ENCODE data around the gene PAFAH2.

DNA sequence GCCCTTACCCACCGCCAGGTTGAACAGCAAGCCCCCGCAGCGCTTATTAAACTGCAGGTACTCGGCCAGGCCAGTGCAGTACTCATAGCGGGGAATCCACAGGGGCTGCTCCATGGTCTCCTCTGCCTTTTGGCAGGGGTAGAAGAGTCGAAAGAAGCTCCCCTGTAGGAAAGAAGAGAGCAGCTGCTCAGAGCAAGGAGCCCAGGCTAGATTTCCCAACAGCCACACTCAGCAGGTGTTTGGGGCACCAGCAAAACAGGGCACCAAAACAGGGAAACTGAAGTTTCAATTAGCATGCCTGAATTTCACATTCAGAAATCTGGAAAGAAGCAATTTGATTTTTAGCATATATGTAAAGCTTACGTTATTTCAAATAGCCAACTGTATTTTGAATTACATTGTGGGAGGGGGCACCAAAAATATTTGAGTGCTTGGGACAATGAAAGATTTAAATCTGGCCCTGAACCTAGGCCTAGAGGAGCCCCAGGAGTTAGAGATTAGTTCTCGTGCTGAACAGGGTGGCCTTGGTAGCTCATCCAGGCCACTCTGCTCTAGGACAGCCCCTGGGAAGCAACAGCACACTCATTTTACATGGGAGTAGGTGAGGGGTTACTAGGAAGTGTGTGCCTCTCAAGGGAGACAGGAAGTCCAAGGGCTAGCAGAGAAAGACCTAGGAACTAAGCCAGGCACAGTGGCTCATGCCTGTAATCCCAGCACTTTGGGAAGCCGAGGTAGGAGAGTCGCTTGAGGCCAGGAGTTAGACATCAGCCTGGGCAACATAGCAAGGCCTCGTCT lies 8.2 kb downstream of the PAFAH2 start:
- TF ChIP-seq EP300 (IDR thresholded peaks at IDR 0.05; ENCODE audit: borderline replicate concordance in 1 of 2, low read depth in 1 of 2, low read length in 1 of 2) (no peak), YY1 (IDR thresholded peaks at IDR 0.05; ENCODE audit: low read depth) (no peak), RFX5 (IDR thresholded peaks at IDR 0.05; ENCODE audit: low read length) (no peak), POLR2AphosphoS5 (IDR thresholded peaks at IDR 0.05; ENCODE audit: low read depth, low read length) (no peak), CHD2 (IDR thresholded peaks at IDR 0.05; ENCODE audit: low read length, partially characterized antibody) (no peak)
- TF ChIP-seq, protein P1, sequence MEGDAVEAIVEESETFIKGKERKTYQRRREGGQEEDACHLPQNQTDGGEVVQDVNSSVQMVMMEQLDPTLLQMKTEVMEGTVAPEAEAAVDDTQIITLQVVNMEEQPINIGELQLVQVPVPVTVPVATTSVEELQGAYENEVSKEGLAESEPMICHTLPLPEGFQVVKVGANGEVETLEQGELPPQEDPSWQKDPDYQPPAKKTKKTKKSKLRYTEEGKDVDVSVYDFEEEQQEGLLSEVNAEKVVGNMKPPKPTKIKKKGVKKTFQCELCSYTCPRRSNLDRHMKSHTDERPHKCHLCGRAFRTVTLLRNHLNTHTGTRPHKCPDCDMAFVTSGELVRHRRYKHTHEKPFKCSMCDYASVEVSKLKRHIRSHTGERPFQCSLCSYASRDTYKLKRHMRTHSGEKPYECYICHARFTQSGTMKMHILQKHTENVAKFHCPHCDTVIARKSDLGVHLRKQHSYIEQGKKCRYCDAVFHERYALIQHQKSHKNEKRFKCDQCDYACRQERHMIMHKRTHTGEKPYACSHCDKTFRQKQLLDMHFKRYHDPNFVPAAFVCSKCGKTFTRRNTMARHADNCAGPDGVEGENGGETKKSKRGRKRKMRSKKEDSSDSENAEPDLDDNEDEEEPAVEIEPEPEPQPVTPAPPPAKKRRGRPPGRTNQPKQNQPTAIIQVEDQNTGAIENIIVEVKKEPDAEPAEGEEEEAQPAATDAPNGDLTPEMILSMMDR (IDR thresholded peaks at IDR 0.05) = no peak

Measured in SK-N-SH (cell line).